HG03095 (cell line): ENCODE measurements around the gene CEACAM5.
"Not testable (repeated sequence)": the region's sequence is repeated elsewhere in the genome, so short reads cannot be mapped to it uniquely, and the experiment has no call there.

ENCODE experiments used
- ATAC-seq: cut with Tn5 transposase; IDR thresholded peaks from one replicate; pipeline ENCODE4 v1.9.1; 2021; ENCODE audit warnings: moderate library complexity; ENCODE audit not compliant: unreplicated experiment

Gene CEACAM5

GRCh38 chr19:41739361-41739760, 30.9 kb downstream of the CEACAM5 start:
- ATAC-seq: no peak

- ATAC-seq: no peak
These were observed 32.2 kb downstream of the CEACAM5 start for GRCh38 chr19:41740415-41741243.

GRCh38 chr19:41741244-41741554, 32.8 kb downstream of the CEACAM5 start:
- ATAC-seq: no peak

- ATAC-seq: no peak
These were observed 36.4 kb downstream of the CEACAM5 start for GRCh38 chr19:41744850-41745249.

- ATAC-seq: no peak
These were observed 37.3 kb downstream of the CEACAM5 start for GRCh38 chr19:41745756-41746155.

GRCh38 chr19:41746593-41747227, 38.3 kb downstream of the CEACAM5 start:
- ATAC-seq: no peak

GRCh38 chr19:41748012-41748411, 39.6 kb downstream of the CEACAM5 start:
- no peak for ATAC-seq

- ATAC-seq: not testable (repeated sequence)
These were observed 42.1 kb downstream of the CEACAM5 start for GRCh38 chr19:41750248-41751134.

- no peak for ATAC-seq
These were observed 44.7 kb downstream of the CEACAM5 start for GRCh38 chr19:41753159-41753558.

- no peak for ATAC-seq
These were observed 45.6 kb downstream of the CEACAM5 start for GRCh38 chr19:41753936-41754529.

GRCh38 chr19:41755328-41755913, 47.0 kb downstream of the CEACAM5 start, which contains the start of gene CEACAM6:
Gene CEACAM6, plus strand, starts transcription at chr19:41755530. Its CDS starts 109 bp downstream, at chr19:41755639.
- ATAC-seq: no peak

GRCh38 chr19:41758846-41759245, 50.4 kb downstream of the CEACAM5 start:
- ATAC-seq: no peak

GRCh38 chr19:41767115-41767514, 58.7 kb downstream of the CEACAM5 start:
- ATAC-seq: no peak

- not testable (repeated sequence) for ATAC-seq
These were observed 59.7 kb downstream of the CEACAM5 start for GRCh38 chr19:41768105-41768504.

GRCh38 chr19:41769608-41770007, 61.2 kb downstream of the CEACAM5 start:
- ATAC-seq: no peak

- no peak for ATAC-seq
These were observed 63.0 kb downstream of the CEACAM5 start for GRCh38 chr19:41771410-41771809.

GRCh38 chr19:41774515-41774980, 66.1 kb downstream of the CEACAM5 start:
- no peak for ATAC-seq

- ATAC-seq: no peak
These were observed 68.3 kb downstream of the CEACAM5 start for GRCh38 chr19:41776700-41777099.
